Frontal cortex (tissue), 4 donors: ENCODE results near the gene TBC1D10A. TPM values are rescaled to one million over a fixed set of nuclear protein-coding genes. Genes with fewer than 3 reads are reported as not detected.
A peak's percentile ranks its signal among the peaks of the same experiment; 100 is the strongest.
"Not testable (repeated sequence)": the region's sequence is repeated elsewhere in the genome, so short reads cannot be mapped to it uniquely, and the experiment has no call there.

Experiments used
- DNase-seq, 2 donors: peaks; one replicate each; pipeline ENCODE4 v3.0.0; 2012; ENCODE audit warnings: low spot score in 2 of 2
- FAIRE-seq: peaks from 2 replicates; lab custom pipeline; 2012; peaks lifted over from hg19 to GRCh38; lab: Jason Lieb, UNC
- total RNA-seq: library from RNA; depleted of rRNA; stranded (reverse); fragments of >200 nt; gene quantifications from one replicate; pipeline ENCODE4 v1.2.3, GENCODE V29; 2014
- donor health status: control.
- donor health status: control.
- donor health status: control.

The TBC1D10A gene
- total RNA-seq, 1 donor from 2014 or later: 10.6 TPM

DNA sequence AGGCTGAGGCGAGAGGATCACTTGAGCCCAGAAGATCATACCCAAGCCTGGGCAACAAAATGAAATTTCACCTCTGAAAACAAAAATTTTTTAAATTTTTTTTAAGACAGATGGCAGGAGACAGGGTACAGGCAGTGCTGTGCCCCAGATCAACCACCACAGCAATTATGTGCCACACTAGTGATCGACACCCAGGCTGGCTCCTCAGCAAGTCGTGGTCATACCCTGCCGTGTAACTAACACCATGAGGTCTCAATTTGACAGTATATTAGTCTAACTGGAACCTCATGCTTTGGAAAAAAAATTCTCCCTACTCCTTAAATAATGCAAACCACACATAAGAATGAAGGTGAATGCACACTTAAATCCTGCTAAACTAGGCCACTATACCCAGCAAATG is 21.7 kb upstream of the TBC1D10A start:
- FAIRE-seq (no peak), DNase-seq (no peak)

DNA sequence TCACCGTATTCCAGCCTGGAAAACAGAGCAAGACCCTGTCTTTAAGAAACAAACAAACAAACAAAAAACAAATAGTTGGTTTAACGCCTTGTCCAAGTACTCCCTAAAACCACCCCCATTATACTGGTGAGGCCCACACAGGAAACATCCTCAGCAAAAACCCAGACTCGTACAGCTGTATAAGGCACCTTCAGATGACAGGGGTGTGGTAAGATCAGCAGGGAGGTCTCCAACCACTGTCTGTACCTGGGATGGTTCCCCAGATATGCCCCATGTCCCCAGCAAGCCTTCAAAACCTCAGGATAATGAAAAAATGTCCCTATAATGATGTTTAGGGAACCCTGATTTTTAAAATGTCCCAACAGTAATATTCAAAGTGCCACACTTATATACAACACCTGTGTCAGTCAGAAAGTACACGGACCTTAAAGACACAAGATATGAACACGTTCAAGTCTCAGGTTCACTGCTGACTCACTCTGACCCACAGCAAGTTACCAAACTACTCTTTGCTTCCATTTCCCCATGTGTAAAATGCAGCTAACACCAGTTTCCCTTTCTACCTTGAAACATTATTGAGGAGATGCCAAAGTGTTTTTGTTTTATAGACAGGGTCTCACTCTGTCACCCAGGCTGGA is 20.6 kb upstream of the TBC1D10A start:
- FAIRE-seq (no peak), DNase-seq (no peak)

GRCh38 chr22:30344447-30345200 is 17.9 kb upstream of the TBC1D10A start:
- DNase-seq: no peak
- no peak for FAIRE-seq

- DNase-seq: peak; percentile 46 to 67
Measured at GRCh38 chr22:30340911-30341685, 14.4 kb upstream of the TBC1D10A start.

GRCh38 chr22:30338802-30339201 is 12.1 kb upstream of the TBC1D10A start:
- FAIRE-seq: no peak
- no peak for DNase-seq

More at GRCh38 chr22:30340911-30341685, 14.4 kb upstream of the TBC1D10A start:
- no peak for FAIRE-seq

DNA sequence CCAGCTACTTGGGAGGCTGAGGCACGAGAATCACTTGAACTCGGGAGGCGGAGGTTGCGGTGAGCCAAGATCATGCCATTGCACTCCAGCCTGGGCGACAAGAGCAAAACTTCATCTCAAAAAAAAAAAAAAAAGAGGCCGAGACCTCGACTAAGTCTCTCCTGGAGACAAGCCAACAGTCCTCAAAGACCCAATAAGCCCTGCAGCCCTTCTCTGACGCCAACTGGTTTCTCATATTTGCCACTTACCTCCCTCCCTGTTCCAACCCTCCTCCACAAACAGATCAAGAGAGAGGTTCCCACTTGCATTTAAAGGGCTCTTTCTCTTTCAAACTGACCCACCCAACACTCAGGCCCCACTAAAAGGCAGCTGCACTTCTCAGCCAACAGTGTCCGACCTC is 11.6 kb upstream of the TBC1D10A start:
- not testable (repeated sequence) for DNase-seq, FAIRE-seq

DNA sequence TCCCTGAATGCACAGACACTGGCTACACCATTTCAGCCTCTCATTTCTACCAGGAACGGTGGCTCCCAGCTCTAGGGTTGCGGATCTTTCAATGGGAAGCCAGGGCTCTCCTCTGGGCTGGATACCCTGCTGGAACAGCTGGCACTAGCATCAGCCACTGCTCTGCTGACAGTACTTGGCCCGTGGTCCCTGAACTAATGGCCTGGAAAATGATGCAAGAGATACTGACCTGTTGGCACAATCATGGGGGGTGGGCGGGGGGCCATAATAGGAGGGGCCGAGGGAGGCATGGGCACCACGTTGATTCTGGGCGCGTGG is 10.7 kb upstream of the TBC1D10A start:
- FAIRE-seq: no peak
- DNase-seq: no peak

GRCh38 chr22:30336752-30337460 is 10.2 kb upstream of the TBC1D10A start:
- FAIRE-seq (no peak), DNase-seq (no peak)

DNA sequence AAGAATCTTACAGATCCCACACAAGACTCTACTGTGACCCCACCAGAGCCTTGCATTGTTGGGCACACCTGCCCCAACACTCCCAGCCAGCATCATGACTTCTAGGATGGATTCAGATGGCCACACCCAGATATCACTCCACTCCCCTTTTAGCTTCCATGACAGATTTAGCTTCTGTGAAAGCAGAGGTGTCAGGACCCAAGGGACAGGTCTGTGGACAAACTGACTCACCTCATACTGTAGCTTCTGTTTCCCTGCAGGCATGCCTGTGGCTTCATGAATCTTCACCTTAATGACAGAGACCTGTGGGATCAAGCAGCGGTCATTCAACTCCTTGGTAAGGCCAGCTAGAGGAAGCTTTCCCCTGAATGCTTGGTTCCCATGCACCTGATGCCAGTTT is 8.5 kb upstream of the TBC1D10A start:
- no peak for FAIRE-seq
- no peak for DNase-seq

- no peak for FAIRE-seq
- no peak for DNase-seq
Measured at GRCh38 chr22:30334646-30335045, 7.9 kb upstream of the TBC1D10A start.

- DNase-seq (no peak), FAIRE-seq (no peak)
Measured at GRCh38 chr22:30333707-30334087, 7.0 kb upstream of the TBC1D10A start.

DNA sequence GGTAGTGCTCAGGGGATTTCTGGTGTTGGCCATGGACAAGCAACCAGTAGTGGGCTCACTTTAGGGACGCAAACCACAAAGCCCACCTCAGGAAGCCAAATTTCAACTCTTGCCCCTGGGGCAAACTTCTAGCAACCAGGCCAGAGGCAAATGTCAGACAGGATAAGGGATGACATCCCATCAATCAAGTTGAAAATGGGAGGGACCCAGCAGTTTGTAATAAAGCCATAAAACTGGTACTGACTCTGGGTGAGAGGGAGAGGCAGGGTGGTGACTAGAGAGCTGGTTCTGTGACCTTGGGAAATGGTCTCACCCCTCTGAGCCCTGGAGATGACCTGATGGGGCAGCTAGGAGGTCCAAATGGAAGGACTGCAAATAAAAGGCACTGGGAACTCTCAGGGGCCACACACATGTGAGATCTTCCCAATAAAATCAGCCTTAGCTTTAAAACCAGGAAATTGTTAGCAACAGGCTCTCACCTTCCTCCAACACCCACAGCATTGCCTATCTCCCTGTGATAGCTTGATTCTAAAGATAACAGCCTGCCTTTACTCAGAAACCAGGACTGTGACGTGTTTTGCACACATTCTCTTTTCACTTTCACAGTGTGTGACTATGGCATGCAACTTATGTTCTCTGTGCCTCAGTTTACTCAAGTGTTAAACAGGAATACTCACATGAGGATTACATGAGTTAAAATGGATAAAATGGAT is 6.4 kb upstream of the TBC1D10A start:
- no peak for FAIRE-seq
- no peak for DNase-seq

- DNase-seq: peak in 1 of 2 donors; percentile 50
- no peak for FAIRE-seq
Measured at GRCh38 chr22:30332551-30332950, 5.8 kb upstream of the TBC1D10A start.

GRCh38 chr22:30328466-30329049 is 1.8 kb upstream of the TBC1D10A start:
- DNase-seq: no peak
- no peak for FAIRE-seq

DNA sequence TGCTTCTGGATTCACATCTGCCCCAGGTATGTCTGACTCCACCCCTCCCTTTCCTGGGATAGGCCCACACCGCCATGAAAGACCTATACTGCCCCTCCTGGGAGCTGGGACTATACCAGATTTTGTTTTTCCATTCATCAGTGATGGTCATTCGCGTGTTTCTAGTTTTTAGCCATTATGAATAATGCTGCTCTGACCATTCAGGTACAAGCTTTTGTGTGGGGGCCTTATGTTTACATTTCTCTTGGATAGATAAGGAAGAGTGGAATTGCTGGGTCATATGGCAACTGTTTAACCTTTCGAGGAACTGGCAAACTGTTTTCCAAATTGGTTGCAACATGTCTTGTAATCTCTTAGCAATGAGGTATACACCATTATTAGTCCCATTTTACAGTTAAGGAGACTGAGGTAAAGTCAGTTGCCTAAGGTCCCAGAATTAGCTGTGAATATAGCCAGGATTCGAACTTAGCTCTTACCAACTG is 1.2 kb upstream of the TBC1D10A start:
- no peak for FAIRE-seq

DNA sequence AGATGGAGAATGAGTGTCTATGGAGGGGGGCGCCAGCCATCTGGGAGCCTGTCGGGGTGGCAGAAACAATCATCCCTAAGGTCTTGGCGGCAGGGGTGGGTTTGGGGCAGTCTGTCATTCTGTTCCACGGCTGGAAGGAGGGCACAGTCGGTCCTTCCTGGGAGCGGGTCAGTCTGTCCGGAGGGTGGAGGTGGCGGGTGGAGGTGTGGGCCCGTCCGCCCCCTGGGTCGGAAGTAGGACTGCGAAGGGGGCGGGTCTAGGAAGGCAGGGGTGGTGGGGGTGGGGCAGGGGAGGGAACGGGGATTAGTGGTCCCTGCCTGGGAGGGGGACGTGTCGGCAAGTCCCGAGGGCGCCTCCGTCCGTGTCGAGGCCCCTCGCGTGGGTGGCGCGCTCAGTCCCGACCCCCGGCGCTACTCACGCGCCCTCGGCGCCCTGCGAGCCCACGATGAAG is 461 bp downstream of the TBC1D10A start:
- no peak for FAIRE-seq

More for the DNA sequence above, 1.2 kb upstream of the TBC1D10A start:
- DNase-seq: no peak

GRCh38 chr22:30325724-30326254 is 952 bp downstream of the TBC1D10A start:
- FAIRE-seq: no peak
- no peak for DNase-seq

More for the DNA sequence above, 461 bp downstream of the TBC1D10A start:
- DNase-seq: no peak

DNA sequence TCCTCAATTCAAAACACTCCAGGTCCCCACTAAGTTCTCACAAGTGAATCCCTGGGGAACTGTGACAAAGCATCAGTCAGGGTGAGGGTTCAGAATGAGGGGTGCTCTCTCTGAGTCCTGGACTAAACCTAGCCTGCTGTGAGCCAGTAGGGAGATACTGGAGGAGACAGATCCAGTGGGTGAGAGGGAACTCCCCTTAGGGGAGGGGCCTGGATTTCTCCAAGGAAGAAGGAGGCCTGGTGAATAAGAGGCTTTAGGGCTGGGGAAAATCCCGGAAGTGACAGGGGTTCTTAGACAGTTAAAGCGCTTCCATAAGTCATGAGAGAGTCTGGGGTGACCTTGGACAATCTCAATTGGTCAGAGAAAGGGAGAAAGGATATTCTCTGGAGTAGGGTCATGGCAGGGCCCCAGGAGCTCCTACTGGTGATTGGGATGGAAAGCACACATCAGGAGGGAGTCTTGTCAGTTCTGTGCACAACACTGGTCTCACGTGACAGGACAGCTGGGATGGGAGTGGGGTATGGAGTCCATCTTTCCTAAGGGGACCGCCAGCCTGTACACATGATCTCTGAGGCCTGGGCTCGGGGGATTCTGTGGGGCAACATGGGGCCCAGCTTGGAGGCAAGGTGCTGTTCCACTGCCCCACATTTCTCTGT is 1.5 kb downstream of the TBC1D10A start:
- DNase-seq (peak in 1 of 2 donors; percentile 46), FAIRE-seq (no peak)
